HG03039 (cell line): ENCODE data around the gene PHKA2.
"Not testable (repeated sequence)": the region's sequence is repeated elsewhere in the genome, so short reads cannot be mapped to it uniquely, and the experiment has no call there.

Experiments
- ATAC-seq: cut with Tn5 transposase; IDR thresholded peaks from one replicate; pipeline ENCODE4 v1.9.1; 2021; ENCODE audit warnings: mild to moderate bottlenecking, moderate library complexity; ENCODE audit not compliant: unreplicated experiment

The PHKA2 gene

GRCh38 chrX:18983666-18984380, at the start of gene PHKA2:
PHKA2 (minus strand) TSS chrX:18984114; CDS start chrX:18983932, 182 bp downstream.
- peak; percentile 36 for ATAC-seq

- ATAC-seq, result no peak
Measured at GRCh38 chrX:19030805-19031204, 46.9 kb upstream of the PHKA2 start.

GRCh38 chrX:19028560-19028959, 44.6 kb upstream of the PHKA2 start:
- no peak for ATAC-seq

- ATAC-seq, result no peak
Measured at GRCh38 chrX:19024366-19024765, 40.5 kb upstream of the PHKA2 start.

- no peak for ATAC-seq
Measured at GRCh38 chrX:19019996-19020395, 36.1 kb upstream of the PHKA2 start.

- ATAC-seq, result no peak
Measured at GRCh38 chrX:19017271-19017670, 33.4 kb upstream of the PHKA2 start.

- ATAC-seq, result not testable (repeated sequence)
Measured at GRCh38 chrX:19016614-19017013, 32.7 kb upstream of the PHKA2 start.

- ATAC-seq, result no peak
Measured at GRCh38 chrX:19007868-19008267, 24.0 kb upstream of the PHKA2 start.

GRCh38 chrX:19007011-19007410, 23.1 kb upstream of the PHKA2 start:
- no peak for ATAC-seq

- no peak for ATAC-seq
Measured at GRCh38 chrX:19005909-19006308, 22.0 kb upstream of the PHKA2 start.

- ATAC-seq, result no peak
Measured at GRCh38 chrX:19003756-19004155, 19.8 kb upstream of the PHKA2 start.

- no peak for ATAC-seq
Measured at GRCh38 chrX:18998653-18999052, 14.7 kb upstream of the PHKA2 start.

GRCh38 chrX:18997916-18998315, 14.0 kb upstream of the PHKA2 start:
- no peak for ATAC-seq

GRCh38 chrX:18996536-18996935, 12.6 kb upstream of the PHKA2 start:
- no peak for ATAC-seq

GRCh38 chrX:18995221-18995620, 11.3 kb upstream of the PHKA2 start:
- ATAC-seq, result no peak

- ATAC-seq, result no peak
Measured at GRCh38 chrX:18994713-18995112, 10.8 kb upstream of the PHKA2 start.

GRCh38 chrX:18992829-18993228, 8.9 kb upstream of the PHKA2 start:
- no peak for ATAC-seq

- no peak for ATAC-seq
Measured at GRCh38 chrX:18985186-18985435, 1.2 kb upstream of the PHKA2 start.

- ATAC-seq, result peak; percentile 86
Measured at GRCh38 chrX:18984381-18985185, 669 bp upstream of the PHKA2 start.

- no peak for ATAC-seq
Measured at GRCh38 chrX:18981124-18981807, 2.6 kb downstream of the PHKA2 start.

GRCh38 chrX:18980262-18980661, 3.7 kb downstream of the PHKA2 start:
- not testable (repeated sequence) for ATAC-seq

- ATAC-seq, result no peak
Measured at GRCh38 chrX:18974993-18975392, 8.9 kb downstream of the PHKA2 start.
